Stimulated activated CD8-positive, alpha-beta memory T cell treated with anti-CD3 and anti-CD28 coated beads, Interleukin-15, amount 100 ng/mL, for 48 hours (primary cell): Measurements from ENCODE around the gene DOCK1.

Source experiments
- DNase-seq, 2 donors: peaks; one replicate each; pipeline ENCODE4 v3.0.0-alpha.2; 2020; ENCODE audit warnings: low read depth in 2 of 2

Gene DOCK1

GRCh38 chr10:127458829-127459228 is 553.6 kb downstream of the DOCK1 start:
- DNase-seq: no peak

GRCh38 chr10:127459918-127460317 is 554.7 kb downstream of the DOCK1 start:
- DNase-seq: no peak

- DNase-seq: no peak
Measured at GRCh38 chr10:127462643-127463295, 557.5 kb downstream of the DOCK1 start.

- DNase-seq: no peak
Measured at GRCh38 chr10:127463548-127463947, 558.3 kb downstream of the DOCK1 start.

- no peak for DNase-seq
Measured at GRCh38 chr10:127464561-127464960, 559.3 kb downstream of the DOCK1 start.

GRCh38 chr10:127467811-127468210 is 562.6 kb downstream of the DOCK1 start:
- DNase-seq: no peak

- DNase-seq: no peak
Measured at GRCh38 chr10:127468632-127469031, 563.4 kb downstream of the DOCK1 start.

GRCh38 chr10:127470911-127471310 is 565.7 kb downstream of the DOCK1 start:
- no peak for DNase-seq

- no peak for DNase-seq
Measured at GRCh38 chr10:127472976-127473375, 567.7 kb downstream of the DOCK1 start.

- DNase-seq: no peak
Measured at GRCh38 chr10:127474501-127474900, 569.3 kb downstream of the DOCK1 start.

- DNase-seq: no peak
Measured at GRCh38 chr10:127485153-127485857, 580.1 kb downstream of the DOCK1 start.

- no peak for DNase-seq
Measured at GRCh38 chr10:127486355-127486754, 581.1 kb downstream of the DOCK1 start.

- DNase-seq: no peak
Measured at GRCh38 chr10:127492607-127493250, 587.5 kb downstream of the DOCK1 start.

- no peak for DNase-seq
Measured at GRCh38 chr10:127496035-127496434, 590.8 kb downstream of the DOCK1 start.

- DNase-seq: no peak
Measured at GRCh38 chr10:127497685-127498084, 592.5 kb downstream of the DOCK1 start.

- no peak for DNase-seq
Measured at GRCh38 chr10:127498087-127498486, 592.9 kb downstream of the DOCK1 start.

- no peak for DNase-seq
Measured at GRCh38 chr10:127500127-127500526, 594.9 kb downstream of the DOCK1 start.
